HepG2 (cell line): ENCODE results near the gene HYAL2. TPM values are rescaled to one million over a fixed set of nuclear protein-coding genes. Genes with fewer than 3 reads are reported as not detected.

Experiments
- ATAC-seq: fragments of 200-7000 bp; cut with Tn5 transposase; 3 replicates; pipeline ENCODE4 v1.9.1; 2020; ENCODE audit warnings: mild to moderate bottlenecking, moderate library complexity
- BruUV-seq: library from RNA; stranded (reverse); fragments of 400-500 nt; replicated peaks from 2 replicates; lab custom pipeline; 2021; lab: Mats Ljungman, UMichigan
- CTCF ChIA-PET: fragments of 300-600 bp; formaldehyde crosslinking; extraction: SDS; loops from one replicate; lab custom pipeline; 2021; ENCODE audit warnings: low total read pairs, inconsistent platforms, low intra/inter-chr PET ratio; lab: Yijun Ruan, JAX
- POLR2A ChIA-PET: fragments of 350-600 bp; sonication (Branson Sonifier 250); formaldehyde crosslinking; loops from one replicate; lab custom pipeline; 2020; ENCODE audit warnings: antibody characterized with exemption, inconsistent platforms; lab: Yijun Ruan, JAX
- DNase-seq: peaks from one replicate; pipeline ENCODE4 v3.0.0-alpha.2; 2015; ENCODE audit warnings: low spot score
- FAIRE-seq: peaks from 3 replicates; lab custom pipeline; 2011; peaks lifted over from hg19 to GRCh38; lab: Jason Lieb, UNC
- H2AFZ ChIP-seq: one replicate; pipeline ENCODE4 v1.6.1; 2011; ENCODE audit warnings: low read length, inconsistent platforms
- H3K27ac ChIP-seq: fragments of 300-600 bp; 3 replicates; pipeline ENCODE4 v1.8.0; 2011; ENCODE audit warnings: mixed run types, mild to moderate bottlenecking, mixed read lengths, low read length, inconsistent platforms; ENCODE audit not compliant: insufficient read depth; ENCODE audit errors: extremely low read length
- H3K27me3 ChIP-seq, 2 experiments: fragments of 200-600 bp in 1 of 2; 2 replicates in 1 of 2; 3 replicates in 1 of 2; pipeline versions ENCODE4 v1.6.0 to v1.8.0; 2011; ENCODE audit warnings: low read length in 2 of 2, mild to moderate bottlenecking in 2 of 2, moderate library complexity in 2 of 2, inconsistent platforms in 1 of 2; ENCODE audit not compliant: insufficient read depth in 2 of 2, control insufficient read depth in 1 of 2
- H3K36me3 ChIP-seq, 2 experiments: fragments of 200-600 bp in 1 of 2; replicated peaks in 1 of 2; 2 replicates in 1 of 2; 3 replicates in 1 of 2; pipeline versions ENCODE4 v1.5.1 to v1.8.0; 2011; ENCODE audit warnings: low read length in 2 of 2, inconsistent platforms in 1 of 2; ENCODE audit not compliant: insufficient read depth in 2 of 2, control insufficient read depth in 1 of 2
- H3K4me1 ChIP-seq: 2 replicates; pipeline ENCODE4 v1.5.1; 2012; ENCODE audit warnings: low read length, inconsistent platforms; ENCODE audit not compliant: insufficient read depth
- H3K4me2 ChIP-seq: 2 replicates; pipeline ENCODE4 v1.6.0; 2011; ENCODE audit warnings: low read depth, low read length, inconsistent platforms
- H3K4me3 ChIP-seq, 3 experiments: fragments of 200-600 bp in 1 of 3; sonication (generic), shearing (Covaris generic) in 1 of 3; replicated peaks in 1 of 3; 2 replicates each; pipeline ENCODE4 v1.5.1; 2011 to 2016; ENCODE audit warnings: low read length in 3 of 3, inconsistent platforms in 2 of 3, low read depth in 2 of 3, mild to moderate bottlenecking in 2 of 3, control low read depth in 1 of 3, mixed read lengths in 1 of 3; ENCODE audit not compliant: insufficient read depth in 1 of 3
- H3K79me2 ChIP-seq: one replicate; pipeline ENCODE4 v1.6.1; 2011; ENCODE audit warnings: low read length, inconsistent platforms; ENCODE audit not compliant: insufficient read depth
- H3K9ac ChIP-seq: 2 replicates; pipeline ENCODE4 v1.6.0; 2011; ENCODE audit warnings: mild to moderate bottlenecking, low read depth, low read length, inconsistent platforms; ENCODE audit not compliant: insufficient read depth
- H3K9me3 ChIP-seq: 2 replicates; pipeline ENCODE4 v1.5.1; 2012; ENCODE audit warnings: mild to moderate bottlenecking, low read length
- H4K20me1 ChIP-seq: 2 replicates; pipeline ENCODE4 v1.6.0; 2011; ENCODE audit warnings: inconsistent platforms, mild to moderate bottlenecking, low read length, moderate library complexity; ENCODE audit not compliant: insufficient read depth
- ARID4A ChIP-seq: sonication (generic); formaldehyde crosslinking; IDR thresholded peaks from 2 replicates; pipeline ENCODE4 v1.5.0; 2020; ENCODE audit warnings: mild to moderate bottlenecking, missing genetic modification reagents, borderline replicate concordance
- HDAC1 ChIP-seq: sonication (generic); formaldehyde crosslinking; IDR thresholded peaks from 2 replicates; pipeline ENCODE4 v1.5.1; 2020; ENCODE audit warnings: mild to moderate bottlenecking, missing genetic modification reagents
- IRF2 ChIP-seq: IDR thresholded peaks from 2 replicates; pipeline ENCODE4 v1.6.1; 2018; ENCODE audit warnings: missing genetic modification reagents, missing compliant biosample characterization
- NFYB ChIP-seq: sonication (generic); formaldehyde crosslinking; IDR thresholded peaks from 2 replicates; pipeline ENCODE4 v1.4.0; 2020; ENCODE audit warnings: missing genetic modification reagents
- RNF2 ChIP-seq: fragments of 450-650 bp; conservative IDR thresholded peaks from 2 replicates; pipeline ENCODE4 v1.6.1; 2016; ENCODE audit warnings: low read depth
- TBX3 ChIP-seq: fragments of 450-650 bp; IDR thresholded peaks from 2 replicates; pipeline ENCODE4 v1.6.1; 2017; ENCODE audit warnings: antibody characterized with exemption, mild to moderate bottlenecking, inconsistent platforms, borderline replicate concordance
- ZBTB37 ChIP-seq: sonication (generic); formaldehyde crosslinking; IDR thresholded peaks from 2 replicates; pipeline ENCODE4 v1.4.0; 2020; ENCODE audit warnings: mild to moderate bottlenecking, missing genetic modification reagents
- ZNF275 ChIP-seq: sonication (generic); formaldehyde crosslinking; IDR thresholded peaks from 2 replicates; pipeline ENCODE4 v1.8.0; 2022; ENCODE audit warnings: missing genetic modification reagents, mild to moderate bottlenecking, inconsistent platforms, borderline replicate concordance
- ZNF460 ChIP-seq: sonication (generic); formaldehyde crosslinking; IDR thresholded peaks from 2 replicates; pipeline ENCODE4 v1.5.1; 2020; ENCODE audit warnings: missing genetic modification reagents, mild to moderate bottlenecking, borderline replicate concordance
- ZNF550 ChIP-seq: sonication (generic); formaldehyde crosslinking; IDR thresholded peaks from 2 replicates; pipeline ENCODE4 v1.4.0; 2020; ENCODE audit warnings: mild to moderate bottlenecking, missing genetic modification reagents, borderline replicate concordance
- ZNF710 ChIP-seq: sonication (generic); formaldehyde crosslinking; IDR thresholded peaks from 2 replicates; pipeline ENCODE4 v1.5.0; 2020; ENCODE audit warnings: mild to moderate bottlenecking, missing genetic modification reagents, borderline replicate concordance
- ZNF740 ChIP-seq: sonication (generic); formaldehyde crosslinking; IDR thresholded peaks from 2 replicates; pipeline ENCODE4 v1.4.0; 2020; ENCODE audit warnings: missing genetic modification reagents
- ZNF83 ChIP-seq: sonication (generic); formaldehyde crosslinking; IDR thresholded peaks from 2 replicates; pipeline ENCODE4 v1.4.0; 2020; ENCODE audit warnings: missing genetic modification reagents, mild to moderate bottlenecking, borderline replicate concordance
- WGBS: methylation state at CpG from one replicate; pipeline ENCODE4 v1.1.6; 2017; ENCODE audit warnings: low lambda C conversion rate; 5-methylcytosine and 5-hydroxymethylcytosine counted together
- in situ Hi-C: cut with HindIII; loops from 2 replicates; pipeline ENCODE4 v1.10.0; 2017; ENCODE audit warnings: low pct_unique_long_range_greater_than_20kb; ENCODE audit not compliant: extremely low pct_ligation_motif_present
- intact Hi-C: fragments of 100-400 bp; cut with micrococcal nuclease; formaldehyde crosslinking; loops from one replicate; pipeline ENCODE4 v1.10.0; 2022; ENCODE audit not compliant: unreplicated experiment
- polyA plus RNA-seq, 8 experiments: library from polyadenylated mRNA; depleted of rRNA in 3 of 8; stranded (reverse) in 7 of 8; unstranded in 1 of 8; fragments of >200 nt; fragmentation: Illumina TruSeq in 4 of 8; extraction: Trizol in 4 of 8; gene quantifications; 2 replicates each; pipeline versions ENCODE4 v1.2.1 to v1.2.3, GENCODE V29; 2011 to 2016; ENCODE audit warnings: low read depth in 4 of 8, missing spikeins in 1 of 8, mixed read lengths in 1 of 8; ENCODE audit not compliant: insufficient read depth in 1 of 8
- total RNA-seq, 5 experiments: library from RNA; depleted of rRNA; stranded (reverse); fragments of >200 nt; fragmentation: Illumina TruSeq; extraction: Trizol; gene quantifications; 2 replicates each; pipeline ENCODE4 v1.2.3, GENCODE V29; 2016; ENCODE audit warnings: low read depth in 1 of 5

The HYAL2 gene
- total and polyA plus RNA-seq, 2 of the 13 experiments (the other 11 are each of a cell fraction or from before 2014, with no cell fraction given), result 76.2 to 102 TPM

GRCh38 chr3:50340448-50341329 lies 18.1 kb upstream of the HYAL2 start, which contains the start of gene RASSF1:
TSS of gene RASSF1 (minus strand) at chr3:50340836. CDS start at chr3:50340805, 31 bp downstream.
- ChIA-PET POLR2A (no interaction called here), CTCF (no interaction called here)
- no peak for DNase-seq
- H4K20me1 ChIP-seq, result no peaks in the 10 kb centered on the region
- in situ Hi-C loops (loop anchor here (10.0 kb wide), 1 partner anchor 204 kb away; no protein-coding TSS in a partner anchor), intact Hi-C loops (loop anchor here (10.0 kb wide), 1 partner anchor 204 kb away; no protein-coding TSS in a partner anchor)
- no peaks in the 10 kb centered on the region for H3K36me3 ChIP-seq
- H3K4me1 ChIP-seq, result peaks cover 57% of the 10 kb centered on the region
- no peak for FAIRE-seq
- no peak within 1 kb of the TSS for H2AFZ ChIP-seq
- peaks cover 12% of the 10 kb centered on the region for H3K79me2 ChIP-seq
- H3K27ac ChIP-seq, result no peak within 1 kb of the TSS
- no peak for ATAC-seq
- WGBS, result 93% methylated on average over 78 of the region's 85 CpGs
- no peak within 1 kb of the TSS for H3K9ac ChIP-seq
- no peaks in the 10 kb centered on the region for H3K9me3 ChIP-seq
- no peak within 1 kb of the TSS for H3K4me3 ChIP-seq
- H3K4me2 ChIP-seq, result no peak within 1 kb of the TSS
- no TSS peak for BruUV-seq
- peaks cover 1 to 2% of the 10 kb centered on the region in 2 experiments; a peak in 1 of 5 replicates for H3K27me3 ChIP-seq
- no peak for TF ChIP-seq ZNF460 (CRISPR knock-in tag)
- TF ChIP-seq ZNF710 (CRISPR knock-in tag), result no peak
- no peak for TF ChIP-seq RNF2
- no peak for TF ChIP-seq ZNF550 (CRISPR knock-in tag)
- no peak for TF ChIP-seq ZNF275 (CRISPR knock-in tag)
- no peak for TF ChIP-seq ZBTB37 (CRISPR knock-in tag)
- no peak for TF ChIP-seq ARID4A (CRISPR knock-in tag)
- TF ChIP-seq NFYB (CRISPR knock-in tag), result no peak
- TF ChIP-seq TBX3, result no peak
- TF ChIP-seq HDAC1 (CRISPR knock-in tag), result no peak
- no peak for TF ChIP-seq IRF2 (CRISPR knock-in tag)
- no peak for TF ChIP-seq ZNF740 (CRISPR knock-in tag)
- TF ChIP-seq ZNF83 (CRISPR knock-in tag), result no peak
